DOHH2 (cell line): ENCODE results near the gene CLN6.

Source experiments
- H3F3A ChIP-seq: fragments of 200-600 bp; sonication (generic), shearing (Covaris generic); 2 replicates; pipeline ENCODE4 v1.6.0; 2016; ENCODE audit warnings: antibody characterized with exemption, mild to moderate bottlenecking; ENCODE audit not compliant: control insufficient read depth, insufficient read depth
- H3K27ac ChIP-seq: fragments of 200-600 bp; sonication (generic); 2 replicates; pipeline ENCODE4 v1.5.1; 2014; ENCODE audit warnings: low read depth, mild to moderate bottlenecking, low read length, moderate library complexity
- H3K27me3 ChIP-seq: fragments of 200-600 bp; sonication (generic); 2 replicates; pipeline ENCODE4 v1.6.1; 2014; ENCODE audit warnings: mild to moderate bottlenecking, low read length, mixed read lengths; ENCODE audit not compliant: control insufficient read depth
- H3K36me3 ChIP-seq: fragments of 200-600 bp; sonication (generic); 2 replicates; pipeline ENCODE4 v1.6.1; 2014; ENCODE audit warnings: mild to moderate bottlenecking, low read length, moderate library complexity, mixed read lengths; ENCODE audit not compliant: control insufficient read depth
- H3K4me1 ChIP-seq: fragments of 200-600 bp; sonication (generic); 2 replicates; pipeline ENCODE4 v1.6.1; 2014; ENCODE audit warnings: mild to moderate bottlenecking, low read length, mixed read lengths; ENCODE audit not compliant: control insufficient read depth
- H3K4me2 ChIP-seq: fragments of 200-600 bp; sonication (generic); 2 replicates; pipeline ENCODE4 v1.6.0; 2014; ENCODE audit warnings: mild to moderate bottlenecking, low read length, moderate library complexity
- H3K4me3 ChIP-seq: fragments of 200-600 bp; sonication (generic); 2 replicates; pipeline ENCODE4 v1.5.1; 2014; ENCODE audit warnings: mild to moderate bottlenecking, low read length, mixed read lengths
- H3K79me2 ChIP-seq: fragments of 200-600 bp; sonication (generic); 2 replicates; pipeline ENCODE4 v1.6.1; 2014; ENCODE audit warnings: mild to moderate bottlenecking, low read length, mixed read lengths; ENCODE audit not compliant: control insufficient read depth
- H3K9me2 ChIP-seq: fragments of 200-600 bp; sonication (generic); replicated peaks from 2 replicates; pipeline ENCODE4 v1.6.1; 2014; ENCODE audit warnings: mild to moderate bottlenecking, low read length, mixed read lengths; ENCODE audit not compliant: control insufficient read depth
- H3K9me3 ChIP-seq: fragments of 200-600 bp; sonication (generic); 2 replicates; pipeline ENCODE4 v1.6.1; 2014; ENCODE audit warnings: antibody characterized with exemption, low read length, mixed read lengths; ENCODE audit not compliant: control insufficient read depth, insufficient read depth
- H4K20me1 ChIP-seq: fragments of 200-600 bp; sonication (generic); 2 replicates; pipeline ENCODE4 v1.6.0; 2014; ENCODE audit warnings: low read depth, mild to moderate bottlenecking, antibody characterized with exemption, low read length, moderate library complexity; ENCODE audit not compliant: control insufficient read depth, insufficient read depth
- EZH2phosphoT487 ChIP-seq: fragments of 200-600 bp; sonication (generic); IDR thresholded peaks from 2 replicates; pipeline ENCODE4 v1.6.1; 2017; ENCODE audit warnings: borderline replicate concordance, mild to moderate bottlenecking, antibody characterized with exemption, low read length, moderate library complexity, mixed read lengths
- TF ChIP-seq, protein P1 (sequence below): fragments of 200-600 bp; sonication (generic); IDR thresholded peaks from one replicate; pipeline ENCODE4 v1.5.1; 2014; ENCODE audit warnings: antibody characterized with exemption, mild to moderate bottlenecking, low read depth, low read length; ENCODE audit not compliant: poor library complexity, severe bottlenecking

CLN6 gene

DNA sequence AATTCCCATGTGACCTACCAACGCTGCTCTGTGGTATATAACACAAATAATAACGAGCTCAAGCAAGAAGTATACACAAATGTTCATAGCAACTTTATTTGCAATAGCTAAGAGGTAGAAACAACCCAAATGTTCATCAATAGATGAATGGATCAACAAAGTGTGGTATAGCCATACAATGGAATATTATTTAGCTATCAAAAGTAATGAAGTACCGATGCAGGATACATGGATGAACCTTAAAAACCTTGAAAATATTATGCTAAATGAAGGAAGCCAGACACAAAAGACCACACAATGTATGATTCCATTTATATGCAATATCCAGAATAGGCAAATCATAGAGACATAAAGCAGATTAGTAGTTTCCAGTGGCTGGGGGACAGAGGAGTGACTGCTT, 32.5 kb upstream of the CLN6 start:
- no peak overlapping the region for H3K4me3 ChIP-seq
- no peak overlapping the region for H3K4me2 ChIP-seq
- no peaks in the 10 kb centered on the region for H3K9me2 ChIP-seq
- no peaks in the 10 kb centered on the region for H3K79me2 ChIP-seq
- peaks cover 8% of the 10 kb centered on the region; the same call in 1 of the 2 replicates for H3K4me1 ChIP-seq
- H3K27me3 ChIP-seq: peaks cover 28% of the 10 kb centered on the region
- H3K27ac ChIP-seq: no peak overlapping the region
- no peaks in the 10 kb centered on the region for H4K20me1 ChIP-seq
- H3K36me3 ChIP-seq: no peaks in the 10 kb centered on the region
- H3F3A ChIP-seq: peaks cover 4% of the 10 kb centered on the region; the same call in 1 of the 2 replicates
- no peaks in the 10 kb centered on the region for H3K9me3 ChIP-seq
- TF ChIP-seq, protein P1, sequence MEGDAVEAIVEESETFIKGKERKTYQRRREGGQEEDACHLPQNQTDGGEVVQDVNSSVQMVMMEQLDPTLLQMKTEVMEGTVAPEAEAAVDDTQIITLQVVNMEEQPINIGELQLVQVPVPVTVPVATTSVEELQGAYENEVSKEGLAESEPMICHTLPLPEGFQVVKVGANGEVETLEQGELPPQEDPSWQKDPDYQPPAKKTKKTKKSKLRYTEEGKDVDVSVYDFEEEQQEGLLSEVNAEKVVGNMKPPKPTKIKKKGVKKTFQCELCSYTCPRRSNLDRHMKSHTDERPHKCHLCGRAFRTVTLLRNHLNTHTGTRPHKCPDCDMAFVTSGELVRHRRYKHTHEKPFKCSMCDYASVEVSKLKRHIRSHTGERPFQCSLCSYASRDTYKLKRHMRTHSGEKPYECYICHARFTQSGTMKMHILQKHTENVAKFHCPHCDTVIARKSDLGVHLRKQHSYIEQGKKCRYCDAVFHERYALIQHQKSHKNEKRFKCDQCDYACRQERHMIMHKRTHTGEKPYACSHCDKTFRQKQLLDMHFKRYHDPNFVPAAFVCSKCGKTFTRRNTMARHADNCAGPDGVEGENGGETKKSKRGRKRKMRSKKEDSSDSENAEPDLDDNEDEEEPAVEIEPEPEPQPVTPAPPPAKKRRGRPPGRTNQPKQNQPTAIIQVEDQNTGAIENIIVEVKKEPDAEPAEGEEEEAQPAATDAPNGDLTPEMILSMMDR: no peak
- TF ChIP-seq EZH2phosphoT487: no peak

DNA sequence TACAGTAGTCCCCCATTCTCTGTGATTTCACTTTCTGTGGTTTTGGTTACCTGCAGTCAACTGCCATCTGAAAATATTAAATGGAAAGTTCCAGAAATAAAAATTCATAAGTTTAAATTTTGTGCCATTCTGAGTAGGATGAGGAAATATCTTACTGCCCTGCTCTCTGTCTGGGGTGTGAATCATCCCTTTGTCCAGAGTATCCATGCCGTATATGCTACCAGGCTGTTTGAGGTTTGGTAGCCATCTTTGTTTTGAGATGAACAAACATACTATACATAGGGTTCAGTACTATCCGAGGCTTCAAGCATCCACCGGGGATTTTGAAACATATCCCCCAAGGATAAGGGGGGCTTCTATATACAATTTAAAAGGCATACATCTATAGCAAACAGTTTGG, 31.7 kb upstream of the CLN6 start:
- Histone ChIP-seq H3F3A (peaks cover 4% of the 10 kb centered on the region; the same call in 1 of the 2 replicates), H4K20me1 (no peaks in the 10 kb centered on the region), H3K9me3 (no peaks in the 10 kb centered on the region), H3K27me3 (peaks cover 36% of the 10 kb centered on the region), H3K4me2 (no peak overlapping the region), H3K36me3 (no peaks in the 10 kb centered on the region), H3K27ac (no peak overlapping the region), H3K9me2 (no peaks in the 10 kb centered on the region), H3K79me2 (no peaks in the 10 kb centered on the region), H3K4me3 (no peak overlapping the region), H3K4me1 (peaks cover 10% of the 10 kb centered on the region; the same call in 1 of the 2 replicates)
- TF ChIP-seq EZH2phosphoT487: no peak
- TF ChIP-seq, protein P1: no peak

DNA sequence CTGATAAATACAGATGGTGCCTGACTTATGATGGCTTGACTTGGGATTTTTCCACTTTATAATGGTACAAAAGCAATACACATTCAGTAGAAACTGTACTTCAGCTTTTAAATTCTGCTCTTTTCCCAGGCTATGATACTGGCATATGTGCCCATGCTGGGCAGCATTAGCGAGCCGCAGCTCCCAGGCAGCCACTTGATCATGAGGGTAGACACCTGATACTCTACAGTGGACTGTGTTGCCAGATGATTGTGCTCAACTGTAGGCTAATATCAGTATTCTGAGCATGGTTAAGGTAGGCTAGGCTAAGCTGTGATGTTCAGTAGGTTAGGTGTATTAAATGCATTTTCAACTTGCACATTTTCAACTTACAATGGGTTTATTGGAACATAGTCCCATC, 30.4 kb upstream of the CLN6 start:
- Histone ChIP-seq H3K9me3 (no peaks in the 10 kb centered on the region), H3K4me3 (no peak overlapping the region), H3K9me2 (no peaks in the 10 kb centered on the region), H3K27ac (no peak overlapping the region), H4K20me1 (no peaks in the 10 kb centered on the region), H3K79me2 (no peaks in the 10 kb centered on the region), H3K27me3 (peaks cover 34% of the 10 kb centered on the region), H3F3A (peaks cover 4% of the 10 kb centered on the region; the same call in 1 of the 2 replicates), H3K36me3 (no peaks in the 10 kb centered on the region), H3K4me2 (no peak overlapping the region), H3K4me1 (peaks cover 10% of the 10 kb centered on the region; the same call in 1 of the 2 replicates)
- TF ChIP-seq, protein P1: no peak
- TF ChIP-seq EZH2phosphoT487: no peak

DNA sequence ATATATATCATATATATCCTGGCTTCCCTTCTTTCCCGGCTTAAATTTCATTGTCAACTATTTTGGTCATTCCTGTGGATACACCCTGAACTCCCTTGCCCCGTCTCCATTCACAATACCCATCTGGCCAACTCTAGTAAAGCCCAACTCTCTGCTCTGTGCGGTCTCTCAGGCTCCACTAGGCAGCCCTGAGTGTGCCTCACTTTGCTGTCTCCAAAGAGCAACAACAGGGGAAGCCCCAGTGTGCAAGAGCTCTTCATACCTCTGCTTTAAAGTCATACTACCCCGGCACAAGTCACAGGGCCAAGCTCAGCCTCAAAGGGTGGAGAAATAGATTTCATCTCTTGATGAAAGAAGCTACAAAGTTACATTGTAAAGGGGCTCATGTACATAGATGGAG, 29.2 kb upstream of the CLN6 start:
- Histone ChIP-seq H3F3A (peaks cover 4% of the 10 kb centered on the region; the same call in 1 of the 2 replicates), H3K27ac (no peak overlapping the region), H3K4me2 (no peak overlapping the region), H3K36me3 (no peaks in the 10 kb centered on the region), H3K9me3 (no peaks in the 10 kb centered on the region), H4K20me1 (no peaks in the 10 kb centered on the region), H3K4me3 (no peak overlapping the region), H3K4me1 (peaks cover 10% of the 10 kb centered on the region; the same call in 1 of the 2 replicates), H3K79me2 (no peaks in the 10 kb centered on the region), H3K9me2 (no peaks in the 10 kb centered on the region), H3K27me3 (peaks cover 28% of the 10 kb centered on the region)
- TF ChIP-seq, protein P1: no peak
- TF ChIP-seq EZH2phosphoT487: no peak
